ENCODE data around the gene GLB1L3.

Gene GLB1L3

GRCh38 chr11:134365011-134365925 lies 89.1 kb downstream of the GLB1L3 start:
- no peak for DNase-seq

DNA sequence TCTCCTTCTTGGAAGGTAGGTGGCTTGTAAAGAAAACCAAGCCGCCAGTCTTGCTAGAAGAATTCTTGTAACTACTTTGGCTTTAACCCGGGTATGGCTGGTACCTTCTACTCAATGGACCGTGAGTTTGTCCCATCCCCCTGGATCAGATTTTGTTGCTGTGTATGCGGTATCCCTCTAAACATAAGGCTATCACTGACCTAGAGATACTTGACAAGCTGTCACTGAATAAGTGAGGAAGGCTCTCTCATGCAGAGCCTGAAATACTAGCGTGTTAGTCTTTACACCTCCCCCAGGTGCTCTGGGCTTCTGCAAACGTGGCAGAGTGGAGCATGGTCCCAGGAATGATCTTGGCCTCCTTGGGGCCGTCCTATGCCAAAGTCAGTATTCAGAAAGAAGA lies 90.1 kb downstream of the GLB1L3 start:
- DNase-seq, result no peak

GRCh38 chr11:134367781-134368180 lies 91.6 kb downstream of the GLB1L3 start:
- no peak for DNase-seq
